Measurements from ENCODE around the gene KCNQ1OT1. TPM values are rescaled to one million over a fixed set of nuclear protein-coding genes. Genes with fewer than 3 reads are reported as not detected.

The KCNQ1OT1 gene
- total and polyA plus RNA-seq, 2 of the 4 experiments (the other 2 are of a cell fraction): 0.14 to 2.0 TPM

DNA sequence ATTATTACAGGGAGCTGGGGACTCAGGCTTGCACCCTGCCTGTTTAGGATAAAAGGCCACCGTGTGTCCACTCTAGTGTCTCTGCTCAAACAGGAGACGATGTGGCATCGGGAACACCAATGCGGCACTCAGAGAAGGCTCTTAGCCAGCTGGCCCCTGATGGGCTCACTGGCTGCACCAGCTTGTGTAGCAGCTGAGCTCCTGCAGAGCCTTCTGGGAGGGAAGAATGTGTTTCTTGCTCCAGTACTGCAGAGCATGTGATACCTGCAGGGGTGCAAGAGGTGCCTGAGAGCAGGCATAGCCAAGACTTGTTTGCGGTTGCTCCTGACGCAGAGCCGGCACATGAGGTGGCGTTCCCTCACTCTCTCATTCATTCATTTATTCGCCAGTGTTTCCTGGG, 44.4 kb upstream of the KCNQ1OT1 start:
- Histone ChIP-seq H3K23ac (ENCODE audit: low read depth, low read length) (no peak overlapping the region), H3K56ac (ENCODE audit: extremely low read depth, insufficient read depth, low read length) (no peak overlapping the region), H3K36me3 (ENCODE audit: control insufficient read depth, insufficient read depth, low read length) (no peaks in the 10 kb centered on the region), H4K20me1 (ENCODE audit: insufficient read depth, low read length) (no peaks in the 10 kb centered on the region), H3K9ac (ENCODE audit: low read depth, low read length) (no peak overlapping the region), H3K14ac (replicated peaks; ENCODE audit: low read depth, low read length) (no peak overlapping the region), H2AK9ac (replicated peaks; ENCODE audit: low read depth, low read length, poor library complexity) (peak overlapping the region; percentile 5), H3K9me3 (ENCODE audit: control insufficient read depth, insufficient read depth, low read length) (no peaks in the 10 kb centered on the region), H3K4me3 (ENCODE audit: insufficient read depth, low read depth, low read length) (no peak overlapping the region), H3K4me2 (ENCODE audit: low read depth, low read length) (no peak overlapping the region), H3K9me1 (ENCODE audit: insufficient read depth, low read length) (no peaks in the 10 kb centered on the region), H2BK20ac (ENCODE audit: low read depth, low read length) (no peak overlapping the region), H2BK15ac (ENCODE audit: low read depth, low read length) (no peak overlapping the region), H3K79me1 (ENCODE audit: low read depth in 1 of 2, low read length in 2 of 2) (no peaks in the 10 kb centered on the region), H2AK5ac (ENCODE audit: low read depth, low read length) (no peak overlapping the region), H2BK5ac (ENCODE audit: low read depth, low read length, poor library complexity, severe bottlenecking) (no peak overlapping the region), H4K5ac (ENCODE audit: low read depth, low read length) (no peak overlapping the region), H3K27ac (ENCODE audit: insufficient read depth, low read length) (no peak overlapping the region), H3K4me1 (ENCODE audit: control insufficient read depth, insufficient read depth, low read length) (peaks cover 18% of the 10 kb centered on the region), H3K4ac (ENCODE audit: low read depth, low read length) (no peak overlapping the region), H4K91ac (ENCODE audit: insufficient read depth, low read depth, low read length) (no peak overlapping the region), H2AFZ (replicated peaks; ENCODE audit: low read length, poor library complexity) (no peak overlapping the region), H3K18ac (ENCODE audit: low read depth, low read length) (no peak overlapping the region), H2BK120ac (ENCODE audit: low read depth, low read length) (no peak overlapping the region), H4K8ac (ENCODE audit: low read depth in 2 of 2, low read length in 2 of 2) (no peak overlapping the region), H3K27me3 (ENCODE audit: control insufficient read depth, insufficient read depth, low read length) (peaks cover 11% of the 10 kb centered on the region)
- ChIA-PET POLR2A (ENCODE audit: unreplicated experiment) (no interaction called here), CTCF (no interaction called here)
- ATAC-seq (ENCODE audit: low read depth): no peak
- in situ Hi-C loops (cut with MboI; ENCODE audit: low sequenced_read_pairs): no loop called here
- DNase-seq: no peak
- intact Hi-C loops (cut with micrococcal nuclease): loop anchor here (5.0 kb wide), 1 partner anchor 83 kb away; no protein-coding TSS in a partner anchor
- dilution Hi-C loops (cut with HindIII; ENCODE audit: low sequenced_read_pairs, unreplicated experiment): no loop called here
- TF ChIP-seq CEBPB (IDR thresholded peaks at IDR 0.05; ENCODE audit: low read depth, low read length) (no peak), MXI1 (IDR thresholded peaks at IDR 0.05; ENCODE audit: borderline replicate concordance, low read depth, low read length) (no peak), POLR2A (IDR thresholded peaks at IDR 0.05; ENCODE audit: low read depth, low read length) (no peak), MAZ (IDR thresholded peaks at IDR 0.05; ENCODE audit: borderline replicate concordance, low read depth, low read length) (no peak), CHD1 (IDR thresholded peaks at IDR 0.05; ENCODE audit: low read depth, low read length) (no peak), FOS (IDR thresholded peaks at IDR 0.05; ENCODE audit: low read depth, low read length) (no peak), MAFK (IDR thresholded peaks at IDR 0.05; ENCODE audit: low read depth, low read length) (no peak), RCOR1 (IDR thresholded peaks at IDR 0.05; ENCODE audit: insufficient replicate concordance, low read length) (no peak), RAD21 (IDR thresholded peaks at IDR 0.05; ENCODE audit: low read length) (no peak), SMC3 (IDR thresholded peaks at IDR 0.05; ENCODE audit: low read depth, low read length) (no peak), NFE2L2 (IDR thresholded peaks at IDR 0.05; ENCODE audit: low read depth, low read length) (no peak), RFX5 (IDR thresholded peaks at IDR 0.05; ENCODE audit: low read depth, low read length) (no peak), BHLHE40 (IDR thresholded peaks at IDR 0.05; ENCODE audit: low read depth, low read length) (no peak), CTCF (conservative IDR thresholded peaks at IDR 0.05; ENCODE audit: low read depth, low read length) (no peak)
- TF ChIP-seq, protein P1, sequence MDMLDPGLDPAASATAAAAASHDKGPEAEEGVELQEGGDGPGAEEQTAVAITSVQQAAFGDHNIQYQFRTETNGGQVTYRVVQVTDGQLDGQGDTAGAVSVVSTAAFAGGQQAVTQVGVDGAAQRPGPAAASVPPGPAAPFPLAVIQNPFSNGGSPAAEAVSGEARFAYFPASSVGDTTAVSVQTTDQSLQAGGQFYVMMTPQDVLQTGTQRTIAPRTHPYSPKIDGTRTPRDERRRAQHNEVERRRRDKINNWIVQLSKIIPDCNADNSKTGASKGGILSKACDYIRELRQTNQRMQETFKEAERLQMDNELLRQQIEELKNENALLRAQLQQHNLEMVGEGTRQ (IDR thresholded peaks at IDR 0.05; ENCODE audit: low read depth, low read length): no peak
- TF ChIP-seq, protein P2, sequence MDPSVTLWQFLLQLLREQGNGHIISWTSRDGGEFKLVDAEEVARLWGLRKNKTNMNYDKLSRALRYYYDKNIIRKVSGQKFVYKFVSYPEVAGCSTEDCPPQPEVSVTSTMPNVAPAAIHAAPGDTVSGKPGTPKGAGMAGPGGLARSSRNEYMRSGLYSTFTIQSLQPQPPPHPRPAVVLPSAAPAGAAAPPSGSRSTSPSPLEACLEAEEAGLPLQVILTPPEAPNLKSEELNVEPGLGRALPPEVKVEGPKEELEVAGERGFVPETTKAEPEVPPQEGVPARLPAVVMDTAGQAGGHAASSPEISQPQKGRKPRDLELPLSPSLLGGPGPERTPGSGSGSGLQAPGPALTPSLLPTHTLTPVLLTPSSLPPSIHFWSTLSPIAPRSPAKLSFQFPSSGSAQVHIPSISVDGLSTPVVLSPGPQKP (IDR thresholded peaks at IDR 0.05; ENCODE audit: borderline replicate concordance, low read depth, low read length): no peak
- BruUV-seq (replicated peaks): no TSS peak
- WGBS, 2 experiments (ENCODE audit: extremely low coverage in 2 of 2, insufficient read length in 1 of 2): 89% methylated on average over 4 of the region's 9 CpGs; no CpG with 5 or more reads in 1 of the 2 experiments
